ENCODE data around the gene ASIC4. TPM values are rescaled to one million over a fixed set of nuclear protein-coding genes. Genes with fewer than 3 reads are reported as not detected.
A peak's percentile ranks its signal among the peaks of the same experiment; 100 is the strongest.

Gene ASIC4
- total and polyA plus RNA-seq, 2 of the 13 experiments (the other 11 are each of a cell fraction or from before 2014, with no cell fraction given): 0.03 TPM; not detected in 1

GRCh38 chr2:219561179-219562048 is 47.1 kb downstream of the ASIC4 start (continued):
- no peak for TF ChIP-seq TFDP1 (CRISPR knock-in tag; IDR thresholded peaks at IDR 0.05; ENCODE audit: borderline replicate concordance)
- TF ChIP-seq SMYD3 (CRISPR knock-in tag; IDR thresholded peaks at IDR 0.05): no peak
- 0 out of 2 replicates have a peak, but pooled peaks have one; percentile 14 for TF ChIP-seq ZNF446 (CRISPR knock-in tag; IDR thresholded peaks at IDR 0.05)
- TF ChIP-seq GATA4 (IDR thresholded peaks at IDR 0.05; ENCODE audit: borderline replicate concordance, low read depth): no peak
- peak; percentile 4; the same call in 1 of the 2 replicates for TF ChIP-seq MEF2D (CRISPR knock-in tag; IDR thresholded peaks at IDR 0.05)
- no peak for TF ChIP-seq CENPBD1 (CRISPR knock-in tag; IDR thresholded peaks at IDR 0.05; ENCODE audit: borderline replicate concordance, low read depth)
- no peak for TF ChIP-seq SALL2 (CRISPR knock-in tag; IDR thresholded peaks at IDR 0.05)
- no peak for TF ChIP-seq ZNF501 (CRISPR knock-in tag; IDR thresholded peaks at IDR 0.05)
- no peak for TF ChIP-seq RBAK (CRISPR knock-in tag; IDR thresholded peaks at IDR 0.05)
- no peak for TF ChIP-seq SNAI1 (CRISPR knock-in tag; IDR thresholded peaks at IDR 0.05; ENCODE audit: borderline replicate concordance)
- no peak for TF ChIP-seq TSC22D2 (CRISPR knock-in tag; IDR thresholded peaks at IDR 0.05; ENCODE audit: borderline replicate concordance)
- no peak for TF ChIP-seq ZBTB42 (CRISPR knock-in tag; IDR thresholded peaks at IDR 0.05)
- no peak for TF ChIP-seq SIX1 (CRISPR knock-in tag; IDR thresholded peaks at IDR 0.05; ENCODE audit: borderline replicate concordance)
- 0 out of 2 replicates have a peak, but pooled peaks have one; percentile 43 for TF ChIP-seq ZNF891 (CRISPR knock-in tag; IDR thresholded peaks at IDR 0.05)
- TF ChIP-seq HMG20B (CRISPR knock-in tag; conservative IDR thresholded peaks at IDR 0.05): no peak
- no peak for TF ChIP-seq GFI1 (CRISPR knock-in tag; IDR thresholded peaks at IDR 0.05; ENCODE audit: borderline replicate concordance)
- no peak for TF ChIP-seq ZNF550 (CRISPR knock-in tag; IDR thresholded peaks at IDR 0.05; ENCODE audit: borderline replicate concordance)
- TF ChIP-seq ZNF496 (CRISPR knock-in tag; IDR thresholded peaks at IDR 0.05; ENCODE audit: insufficient replicate concordance): no peak
- TF ChIP-seq ZNF160 (CRISPR knock-in tag; IDR thresholded peaks at IDR 0.05): 0 out of 2 replicates have a peak, but pooled peaks have one; percentile 14
- TF ChIP-seq ZBTB26 (CRISPR knock-in tag; IDR thresholded peaks at IDR 0.05; ENCODE audit: borderline replicate concordance): no peak
- TF ChIP-seq ZNF776 (CRISPR knock-in tag; IDR thresholded peaks at IDR 0.05): no peak
- TF ChIP-seq KLF13 (CRISPR knock-in tag; IDR thresholded peaks at IDR 0.05): 0 out of 2 replicates have a peak, but pooled peaks have one; percentile 38
- TF ChIP-seq HNRNPLL (IDR thresholded peaks at IDR 0.05; ENCODE audit: low read depth, low read length, poor library complexity, severe bottlenecking): no peak
- TF ChIP-seq MYNN (CRISPR knock-in tag; IDR thresholded peaks at IDR 0.05; ENCODE audit: low read depth): no peak
- no peak for TF ChIP-seq ZNF788 (CRISPR knock-in tag; IDR thresholded peaks at IDR 0.05; ENCODE audit: borderline replicate concordance)
- TF ChIP-seq ZNF777 (CRISPR knock-in tag; IDR thresholded peaks at IDR 0.05): no peak

Measured in HepG2 (cell line).